Fibroblast of skin of right biceps (primary cell): ENCODE results near the gene GORASP1.

Source experiments
- DNase-seq: peaks from one replicate; pipeline ENCODE4 v3.0.0-alpha.2; 2013

GORASP1 gene

DNA sequence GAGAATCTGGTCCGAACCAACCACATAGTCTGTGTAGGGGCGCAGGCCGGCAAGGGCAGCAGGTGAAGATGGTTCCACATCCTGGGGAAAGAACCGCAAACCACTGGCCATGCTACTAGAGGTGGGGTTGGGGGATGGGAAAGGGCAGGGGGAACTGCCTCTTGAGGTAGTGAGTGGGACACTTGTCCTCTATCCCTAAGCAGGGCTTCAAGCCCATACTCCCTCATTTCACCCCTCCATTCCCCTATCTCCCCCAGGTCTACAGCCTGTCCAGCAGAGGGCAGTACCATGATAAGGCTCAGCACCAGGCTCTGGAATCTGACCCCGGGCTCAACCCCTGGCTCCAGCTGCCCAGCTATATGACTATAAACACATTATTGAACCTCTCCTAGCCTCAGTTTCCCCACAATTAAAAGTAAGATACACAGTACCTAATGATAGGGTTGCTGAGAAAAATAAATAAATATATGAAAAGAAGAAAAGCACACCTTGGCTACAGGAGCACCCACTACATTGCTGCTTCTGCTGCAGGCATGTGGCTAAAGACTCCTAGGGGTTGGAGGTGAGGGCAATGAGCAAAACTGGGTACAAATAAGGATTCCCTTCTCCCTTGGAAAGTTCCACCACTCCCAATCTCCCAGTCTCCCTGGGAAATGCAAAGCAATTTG is 6.3 kb downstream of the GORASP1 start:
- DNase-seq, result peak; percentile 31

DNA sequence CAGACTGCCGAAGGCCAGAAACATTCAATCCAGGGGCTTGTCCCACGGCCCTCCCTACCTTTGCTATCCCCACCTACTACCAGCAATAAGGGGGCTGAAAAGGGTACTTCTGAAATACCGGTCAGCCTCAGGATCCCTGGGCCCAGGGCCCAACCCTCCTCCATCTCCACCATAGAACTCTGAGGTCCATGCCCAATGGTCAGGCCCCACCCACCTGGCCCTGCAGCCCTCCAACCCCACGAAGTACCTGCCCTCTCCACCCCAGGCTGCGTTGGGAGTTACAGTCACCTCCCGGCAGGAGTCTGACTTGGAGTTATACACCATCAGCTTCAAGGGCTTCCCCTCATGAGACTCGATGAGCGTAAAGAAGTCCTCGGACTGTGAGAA is 6.9 kb downstream of the GORASP1 start:
- DNase-seq, result no peak

DNA sequence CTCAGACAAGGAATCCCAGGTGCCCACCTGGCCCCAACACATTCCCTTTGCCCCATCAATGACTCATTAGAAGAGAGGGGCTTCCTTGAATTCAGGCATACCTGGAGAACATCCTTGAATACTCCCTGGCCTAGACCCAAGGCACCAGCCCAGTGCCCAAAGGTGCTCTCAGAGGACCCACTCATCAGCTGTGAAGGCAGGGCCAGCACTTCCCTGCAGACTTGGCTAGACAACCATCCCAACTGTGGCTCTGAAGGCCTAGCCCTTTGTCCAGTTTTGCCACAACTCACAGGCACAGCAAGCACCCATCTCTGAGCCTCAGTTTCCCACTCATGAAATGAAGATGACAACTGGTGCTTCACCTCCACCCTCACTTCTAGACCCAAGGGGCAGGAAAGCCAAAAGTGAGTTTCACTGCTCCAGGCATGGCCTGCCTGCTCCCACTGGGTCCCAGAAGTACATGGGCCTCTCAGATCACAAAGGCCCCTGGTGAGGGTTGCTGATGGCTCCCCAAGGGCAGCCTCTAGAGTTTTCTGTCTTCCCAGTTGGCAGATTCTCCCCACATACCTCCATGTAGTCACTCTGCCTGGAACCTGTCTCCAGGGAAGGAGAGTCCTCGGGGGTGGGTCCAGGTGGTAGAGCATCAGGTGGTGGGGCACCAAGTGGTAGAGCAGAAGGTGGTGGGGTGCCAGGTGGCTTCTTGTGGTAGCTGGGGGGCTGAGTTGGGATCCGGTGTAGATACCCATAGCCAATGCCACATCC is 7.5 kb downstream of the GORASP1 start:
- no peak for DNase-seq

GRCh38 chr3:39099242-39099641 is 8.2 kb downstream of the GORASP1 start:
- DNase-seq, result no peak

- no peak for DNase-seq
These were observed 8.9 kb downstream of the GORASP1 start for GRCh38 chr3:39098473-39099000.

GRCh38 chr3:39097716-39098472 is 9.5 kb downstream of the GORASP1 start:
- no peak for DNase-seq

GRCh38 chr3:39096775-39097174 is 10.7 kb downstream of the GORASP1 start:
- DNase-seq, result no peak

GRCh38 chr3:39095778-39096177 is 11.6 kb downstream of the GORASP1 start:
- DNase-seq, result no peak

GRCh38 chr3:39094851-39095677 is 12.4 kb downstream of the GORASP1 start:
- DNase-seq, result no peak

DNA sequence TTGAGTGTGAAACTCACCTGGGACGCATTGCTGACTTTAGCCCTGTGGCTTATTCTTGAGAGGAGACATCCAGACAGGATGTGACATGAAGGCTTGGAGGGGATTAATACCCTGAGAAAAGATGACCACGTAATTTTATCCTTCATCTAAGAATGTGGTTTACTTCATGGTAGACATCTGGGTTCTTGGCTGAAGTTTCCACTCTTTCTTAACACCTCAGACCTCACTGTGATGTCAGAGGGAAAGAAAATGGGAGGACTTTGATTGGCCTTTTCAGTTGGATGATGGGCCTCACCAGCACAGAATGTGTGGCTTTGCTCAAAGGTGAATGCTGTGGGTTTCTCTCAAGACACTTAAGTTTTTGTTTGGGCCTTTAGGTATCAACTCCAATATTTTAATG is 16.5 kb downstream of the GORASP1 start:
- DNase-seq, result peak; percentile 9

DNA sequence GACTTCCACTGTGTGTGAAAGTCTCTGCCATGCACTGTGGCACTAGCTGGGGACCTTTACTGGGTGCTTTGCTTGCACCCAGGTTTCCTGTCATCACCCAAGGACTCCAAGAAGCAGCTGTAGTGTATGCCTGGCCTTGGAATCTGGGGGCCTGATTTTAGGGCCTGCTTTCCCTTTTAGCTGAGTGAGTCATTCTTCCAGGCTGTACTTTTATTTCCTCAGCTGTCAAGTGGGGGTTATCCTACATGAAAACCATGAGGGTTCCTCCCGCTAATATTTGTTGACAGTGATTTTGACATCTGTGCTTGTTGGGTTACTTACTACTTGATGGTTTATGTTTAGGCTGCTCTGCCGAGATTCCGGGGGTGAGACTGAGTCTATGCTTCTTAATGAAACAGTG is 18.5 kb downstream of the GORASP1 start:
- DNase-seq, result peak; percentile 12

DNA sequence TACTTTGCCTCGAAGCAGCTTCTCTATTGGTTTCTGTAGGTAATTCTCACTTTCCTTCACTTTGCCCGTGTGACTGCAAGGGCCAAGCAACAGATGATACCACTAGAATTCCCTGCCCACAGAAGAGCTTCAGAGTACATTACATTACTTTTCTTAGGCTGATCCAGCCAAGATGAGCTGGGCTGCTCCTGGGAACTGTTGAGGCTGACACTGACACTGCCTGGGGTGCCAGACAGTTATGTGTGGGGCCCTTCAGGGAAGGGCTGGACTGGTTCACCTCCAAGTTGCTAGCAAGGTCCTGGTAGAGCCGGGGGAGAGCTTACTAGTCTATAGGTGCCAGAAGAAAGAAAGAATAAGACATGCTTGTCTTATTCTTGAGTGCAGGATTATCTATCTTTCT is 19.0 kb downstream of the GORASP1 start:
- no peak for DNase-seq

GRCh38 chr3:39086144-39086543 is 21.3 kb downstream of the GORASP1 start:
- DNase-seq, result no peak

- DNase-seq, result no peak
These were observed 24.6 kb downstream of the GORASP1 start for GRCh38 chr3:39082666-39083313.

GRCh38 chr3:39080026-39080425 is 27.4 kb downstream of the GORASP1 start:
- DNase-seq, result no peak

GRCh38 chr3:39079530-39079929 is 27.9 kb downstream of the GORASP1 start:
- no peak for DNase-seq

DNA sequence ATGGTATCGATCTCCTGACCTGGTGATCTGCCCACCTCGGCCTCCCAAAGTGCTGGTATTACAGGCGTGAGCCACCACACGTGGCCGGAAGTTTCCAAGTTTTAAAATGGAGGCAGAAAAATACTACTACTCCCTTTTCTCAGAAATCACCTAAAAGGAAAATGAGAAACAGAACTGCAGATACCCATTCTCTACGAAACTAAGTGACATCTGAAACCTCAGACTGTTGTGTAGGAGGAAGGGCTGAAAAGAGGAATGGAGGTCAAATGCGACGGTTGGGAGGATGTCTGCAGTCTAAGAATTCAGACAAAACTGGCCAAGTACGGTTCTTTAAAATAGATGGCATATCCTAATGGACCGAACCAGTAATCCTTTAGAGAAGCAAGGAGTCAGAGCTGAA is 31.5 kb downstream of the GORASP1 start:
- DNase-seq, result no peak

DNA sequence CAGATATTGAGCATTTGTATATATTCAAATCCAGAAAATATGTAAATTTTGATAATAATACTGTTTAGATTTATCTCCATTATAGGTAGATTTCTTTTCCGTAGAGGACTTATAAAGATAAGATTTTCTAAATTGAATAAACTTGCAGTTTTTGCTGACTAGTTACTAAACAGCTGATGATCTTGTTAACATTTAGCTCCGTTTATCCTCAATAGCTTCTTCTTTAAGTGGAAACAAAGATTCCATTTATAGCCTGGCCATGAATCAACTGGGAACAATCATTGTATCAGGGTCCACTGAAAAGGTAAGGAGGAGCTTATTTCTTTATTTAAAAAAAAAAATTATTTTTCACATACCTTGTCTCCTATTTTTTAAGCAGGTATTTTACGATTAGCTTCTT is 38.9 kb downstream of the GORASP1 start:
- DNase-seq, result no peak

- no peak for DNase-seq
These were observed 40.1 kb downstream of the GORASP1 start for GRCh38 chr3:39067286-39067685.

DNA sequence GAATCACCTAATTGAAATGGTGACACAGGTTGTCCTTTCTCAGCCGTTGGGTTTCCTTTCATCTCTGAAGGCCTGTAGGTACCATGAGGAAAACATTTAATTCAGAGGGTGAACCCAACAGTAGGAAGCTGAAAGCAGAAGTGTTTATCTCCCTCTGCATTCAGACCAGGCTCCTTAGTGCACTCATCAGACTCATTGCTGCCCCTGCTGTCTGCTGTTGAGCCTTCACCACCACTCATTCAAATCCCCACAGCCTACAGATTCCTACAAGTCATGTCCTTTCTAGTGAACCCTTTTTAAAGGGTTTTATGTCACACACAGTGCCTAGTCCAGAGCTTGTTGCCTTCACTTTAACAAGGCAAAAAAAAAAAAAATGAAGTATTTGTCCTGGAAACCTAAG is 42.2 kb downstream of the GORASP1 start:
- peak; percentile 29 for DNase-seq

- DNase-seq, result peak; percentile 51
These were observed 42.8 kb downstream of the GORASP1 start for GRCh38 chr3:39064646-39065045.

DNA sequence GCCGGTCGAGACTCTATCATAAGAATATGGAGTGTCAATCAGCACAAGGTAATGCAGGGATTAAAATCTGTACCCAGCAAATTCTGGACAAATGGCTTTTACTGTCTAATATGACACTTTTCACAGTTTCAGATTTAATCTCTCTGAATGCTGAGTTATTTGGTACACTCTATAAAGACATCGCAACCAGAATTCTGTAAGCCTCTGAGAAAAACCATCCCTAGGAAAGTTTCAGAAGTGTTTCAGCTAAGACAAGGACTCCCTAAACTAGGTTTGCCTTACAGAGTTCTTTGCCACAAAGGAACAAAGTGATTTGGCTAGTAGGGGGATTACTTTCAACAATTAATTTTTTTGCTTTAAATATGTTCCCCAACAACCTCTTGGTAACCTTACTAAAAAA is 44.3 kb downstream of the GORASP1 start:
- no peak for DNase-seq
